Caco-2 (cell line): ENCODE data around the gene BRF1. TPM values are rescaled to one million over a fixed set of nuclear protein-coding genes. Genes with fewer than 3 reads are reported as not detected.

Experiments
- BruUV-seq: library from RNA; stranded (reverse); fragments of 400-500 nt; replicated peaks from 2 replicates; lab custom pipeline; 2021; lab: Mats Ljungman, UMichigan
- CTCF ChIA-PET: fragments of 300-600 bp; sonication (Branson Sonifier 250); formaldehyde crosslinking; loops from one replicate; lab custom pipeline; 2022; ENCODE audit warnings: antibody characterized with exemption; lab: Charles Lee
- POLR2A ChIA-PET: fragments of 300-600 bp; sonication (Branson Sonifier 250); formaldehyde crosslinking; loops from one replicate; lab custom pipeline; 2022; ENCODE audit warnings: antibody characterized with exemption; lab: Charles Lee
- DNase-seq, 2 experiments: peaks; one replicate each; pipeline versions ENCODE4 v3.0.0 to v3.0.0-alpha.2; 2020 to 2022
- H3K27me3 ChIP-seq: replicated peaks from 2 replicates; pipeline ENCODE4 v1.6.0; 2011; ENCODE audit warnings: low read length; ENCODE audit not compliant: control insufficient read depth, insufficient read depth
- H3K36me3 ChIP-seq: 2 replicates; pipeline ENCODE4 v1.5.1; 2011; ENCODE audit warnings: low read length; ENCODE audit not compliant: control insufficient read depth, insufficient read depth
- H3K4me1 ChIP-seq: fragments of 250-450 bp; sonication (Bioruptor Pico); 2 replicates; pipeline ENCODE4 v1.5.1; 2020; ENCODE audit warnings: mild to moderate bottlenecking
- H3K4me3 ChIP-seq: 2 replicates; pipeline ENCODE4 v1.5.1; 2011; ENCODE audit warnings: low read depth, mild to moderate bottlenecking, control low read depth, low read length
- H3K9me3 ChIP-seq: fragments of 250-450 bp; sonication (Bioruptor Pico); 2 replicates; pipeline ENCODE4 v1.5.1; 2020; ENCODE audit warnings: mild to moderate bottlenecking, moderate library complexity
- H3K27ac Mint-ChIP-seq: one replicate; pipeline ENCODE4 v1.8.0; 2022; ENCODE audit warnings: mixed read lengths; ENCODE audit not compliant: unreplicated experiment
- H3K27me3 Mint-ChIP-seq: one replicate; pipeline ENCODE4 v1.8.0; 2022; ENCODE audit warnings: mixed read lengths; ENCODE audit not compliant: insufficient read depth, unreplicated experiment
- H3K36me3 Mint-ChIP-seq: one replicate; pipeline ENCODE4 v1.8.0; 2022; ENCODE audit warnings: mild to moderate bottlenecking, mixed read lengths; ENCODE audit not compliant: insufficient read depth, unreplicated experiment
- H3K4me1 Mint-ChIP-seq: one replicate; pipeline ENCODE4 v1.8.0; 2022; ENCODE audit warnings: low read depth, mixed read lengths; ENCODE audit not compliant: unreplicated experiment
- H3K4me3 Mint-ChIP-seq: one replicate; pipeline ENCODE4 v1.8.0; 2022; ENCODE audit warnings: mild to moderate bottlenecking, moderate library complexity, mixed read lengths; ENCODE audit not compliant: unreplicated experiment
- H3K9me3 Mint-ChIP-seq: one replicate; pipeline ENCODE4 v1.8.0; 2022; ENCODE audit warnings: mixed read lengths; ENCODE audit not compliant: unreplicated experiment
- intact Hi-C: fragments of 100-400 bp; cut with micrococcal nuclease; formaldehyde crosslinking; loops from one replicate; pipeline ENCODE4 v1.10.0; 2022; ENCODE audit not compliant: unreplicated experiment
- total RNA-seq: library from RNA; stranded (reverse); gene quantifications from 2 replicates; pipeline ENCODE4 v1.2.3, GENCODE V29; 2022
- TF ChIP-seq, protein P1 (sequence below), 2 experiments: fragments of 200-600 bp in 1 of 2; IDR thresholded peaks; 1 replicate in 1 of 2; 2 replicates in 1 of 2; pipeline versions ENCODE4 v1.5.1 to v1.8.0; 2011 to 2022; ENCODE audit warnings: antibody characterized with exemption in 1 of 2, control low read depth in 1 of 2, inconsistent platforms in 1 of 2, low read depth in 1 of 2, low read length in 1 of 2, mild to moderate bottlenecking in 1 of 2, moderate library complexity in 1 of 2; ENCODE audit not compliant: insufficient read depth in 1 of 2, severe bottlenecking in 1 of 2, unreplicated experiment in 1 of 2

BRF1 gene
- total RNA-seq, 1 experiment from 2014 or later: 43.6 TPM

DNA sequence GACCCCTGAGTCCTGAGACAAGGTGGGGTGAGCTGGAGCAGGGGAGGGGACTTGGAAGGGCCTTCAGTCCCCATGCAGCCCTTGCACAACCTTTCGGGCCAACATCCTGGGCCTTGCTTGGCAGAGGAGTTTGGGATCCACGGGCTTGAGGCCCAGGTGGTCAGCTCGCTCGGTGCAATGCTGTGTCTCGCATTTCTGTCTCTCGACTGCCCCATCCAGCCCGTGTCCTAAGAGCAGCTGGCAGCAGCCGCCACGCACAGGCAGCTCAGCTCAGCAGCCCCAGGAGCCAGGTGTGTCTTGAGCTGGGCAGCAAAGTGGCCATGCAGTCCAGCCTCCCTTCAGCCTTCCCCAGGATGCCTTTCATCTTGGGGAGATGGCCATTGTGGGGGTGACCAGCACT lies 24.5 kb upstream of the BRF1 start:
- CTCF ChIA-PET: no interaction called here
- Histone ChIP-seq H3K4me1 (no peaks in the 10 kb centered on the region), H3K36me3 (no peaks in the 10 kb centered on the region; the same call in 1 of the 2 replicates), H3K4me3 (no peak overlapping the region), H3K27me3 (no peaks in the 10 kb centered on the region), H3K9me3 (no peaks in the 10 kb centered on the region)
- intact Hi-C loops: no loop called here
- Mint-ChIP-seq H3K4me1 (peaks cover 10% of the 10 kb centered on the region), H3K36me3 (peaks cover 5% of the 10 kb centered on the region), H3K27me3 (no peaks in the 10 kb centered on the region), H3K27ac (no peak overlapping the region), H3K4me3 (no peak overlapping the region), H3K9me3 (no peaks in the 10 kb centered on the region)
- TF ChIP-seq, protein P1, sequence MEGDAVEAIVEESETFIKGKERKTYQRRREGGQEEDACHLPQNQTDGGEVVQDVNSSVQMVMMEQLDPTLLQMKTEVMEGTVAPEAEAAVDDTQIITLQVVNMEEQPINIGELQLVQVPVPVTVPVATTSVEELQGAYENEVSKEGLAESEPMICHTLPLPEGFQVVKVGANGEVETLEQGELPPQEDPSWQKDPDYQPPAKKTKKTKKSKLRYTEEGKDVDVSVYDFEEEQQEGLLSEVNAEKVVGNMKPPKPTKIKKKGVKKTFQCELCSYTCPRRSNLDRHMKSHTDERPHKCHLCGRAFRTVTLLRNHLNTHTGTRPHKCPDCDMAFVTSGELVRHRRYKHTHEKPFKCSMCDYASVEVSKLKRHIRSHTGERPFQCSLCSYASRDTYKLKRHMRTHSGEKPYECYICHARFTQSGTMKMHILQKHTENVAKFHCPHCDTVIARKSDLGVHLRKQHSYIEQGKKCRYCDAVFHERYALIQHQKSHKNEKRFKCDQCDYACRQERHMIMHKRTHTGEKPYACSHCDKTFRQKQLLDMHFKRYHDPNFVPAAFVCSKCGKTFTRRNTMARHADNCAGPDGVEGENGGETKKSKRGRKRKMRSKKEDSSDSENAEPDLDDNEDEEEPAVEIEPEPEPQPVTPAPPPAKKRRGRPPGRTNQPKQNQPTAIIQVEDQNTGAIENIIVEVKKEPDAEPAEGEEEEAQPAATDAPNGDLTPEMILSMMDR (IDR thresholded peaks at IDR 0.05; ENCODE audit: insufficient read depth in 1 of 2, low read depth in 1 of 2, low read length in 1 of 2, severe bottlenecking in 1 of 2, unreplicated experiment in 1 of 2): no peak
- POLR2A ChIA-PET: interaction anchor here (1.4 kb wide), 1 partner anchor 24 kb away, joined by 3 read pairs; no protein-coding TSS in a partner anchor
- DNase-seq: peak in 1 of 2 experiments; percentile 31
- BruUV-seq: no TSS peak

DNA sequence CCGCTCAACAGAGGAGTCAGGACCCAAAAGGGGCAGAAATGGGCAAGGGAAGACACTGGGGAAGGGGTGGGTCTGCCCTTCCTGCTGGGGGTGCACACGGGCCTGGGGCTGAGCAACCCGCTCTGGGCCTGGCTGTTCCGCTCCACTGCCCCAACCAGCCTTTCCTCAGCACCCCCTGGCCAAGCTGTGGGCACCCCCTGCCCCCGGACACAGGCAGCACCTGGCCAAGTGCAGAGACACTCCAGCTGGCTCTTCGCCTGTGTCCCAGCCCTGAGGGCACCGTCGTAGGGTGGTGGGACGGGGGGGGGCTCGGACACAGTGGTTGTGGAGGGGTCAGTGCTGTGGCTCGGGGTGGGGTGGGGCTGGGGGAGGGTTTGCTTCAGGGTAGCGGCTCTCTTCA lies 24.1 kb upstream of the BRF1 start:
- Histone ChIP-seq H3K4me1 (no peaks in the 10 kb centered on the region), H3K27me3 (no peaks in the 10 kb centered on the region), H3K9me3 (no peaks in the 10 kb centered on the region), H3K36me3 (no peaks in the 10 kb centered on the region; the same call in 1 of the 2 replicates), H3K4me3 (no peak overlapping the region)
- CTCF ChIA-PET: no interaction called here
- BruUV-seq: no TSS peak
- intact Hi-C loops: no loop called here
- TF ChIP-seq, protein P1 (IDR thresholded peaks at IDR 0.05; ENCODE audit: insufficient read depth in 1 of 2, low read depth in 1 of 2, low read length in 1 of 2, severe bottlenecking in 1 of 2, unreplicated experiment in 1 of 2): no peak
- Mint-ChIP-seq H3K27ac (no peak overlapping the region), H3K9me3 (no peaks in the 10 kb centered on the region), H3K27me3 (no peaks in the 10 kb centered on the region), H3K36me3 (peaks cover 5% of the 10 kb centered on the region), H3K4me3 (no peak overlapping the region), H3K4me1 (peaks cover 10% of the 10 kb centered on the region)
- POLR2A ChIA-PET: interaction anchor here (1.4 kb wide), 1 partner anchor 24 kb away, joined by 3 read pairs; no protein-coding TSS in a partner anchor
- no peak for DNase-seq

DNA sequence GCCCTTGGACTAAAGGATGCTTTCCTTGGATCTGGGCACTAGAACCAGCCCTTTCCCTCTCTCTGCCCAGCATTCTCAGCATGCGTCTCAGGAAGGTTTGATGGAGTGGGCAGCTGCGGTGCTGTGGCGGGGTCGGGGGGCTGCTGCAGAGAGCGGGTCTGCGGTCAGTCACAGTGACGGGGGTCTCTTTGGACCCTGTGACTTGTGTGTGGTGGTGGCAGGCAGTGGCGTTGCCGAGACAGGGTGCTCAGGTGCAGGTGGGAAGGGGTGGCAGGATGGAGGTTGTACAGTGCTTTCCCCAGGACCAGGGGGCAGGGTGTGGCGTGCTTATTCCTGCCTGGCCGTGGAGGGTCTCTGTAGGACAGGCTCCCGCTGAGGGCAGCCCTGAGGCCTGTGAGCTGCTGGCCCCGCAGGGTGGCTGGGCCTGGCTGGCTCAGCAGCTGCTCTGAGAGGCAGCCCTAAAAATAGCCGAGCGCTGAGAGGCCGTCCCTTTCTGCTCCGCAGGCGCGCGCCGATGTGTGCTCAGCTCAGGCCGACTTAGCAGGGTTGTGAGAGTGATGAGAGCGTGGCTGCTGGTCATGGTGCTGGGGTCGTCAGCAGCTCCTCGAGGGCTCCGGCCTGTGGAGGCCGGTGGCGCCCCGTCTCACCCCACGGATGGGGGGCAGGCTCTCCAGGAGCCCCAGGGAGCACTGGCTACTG lies 23.4 kb upstream of the BRF1 start:
- no peak for DNase-seq

More for the DNA sequence above, 23.4 kb upstream of the BRF1 start:
- no peaks in the 10 kb centered on the region for H3K9me3 Mint-ChIP-seq
- Histone ChIP-seq H3K9me3 (no peaks in the 10 kb centered on the region), H3K4me1 (no peaks in the 10 kb centered on the region), H3K4me3 (no peak overlapping the region), H3K36me3 (no peaks in the 10 kb centered on the region; the same call in 1 of the 2 replicates), H3K27me3 (no peaks in the 10 kb centered on the region)
- H3K27ac Mint-ChIP-seq: no peak overlapping the region
- H3K4me3 Mint-ChIP-seq: no peak overlapping the region
- ChIA-PET POLR2A (interaction anchor here (1.4 kb wide), 1 partner anchor 23 kb away, joined by 3 read pairs; no protein-coding TSS in a partner anchor), CTCF (no interaction called here)
- BruUV-seq: no TSS peak
- no peaks in the 10 kb centered on the region for H3K27me3 Mint-ChIP-seq
- intact Hi-C loops: no loop called here
- H3K36me3 Mint-ChIP-seq: peaks cover 5% of the 10 kb centered on the region
- H3K4me1 Mint-ChIP-seq: peaks cover 10% of the 10 kb centered on the region
- TF ChIP-seq, protein P1 (IDR thresholded peaks at IDR 0.05; ENCODE audit: insufficient read depth in 1 of 2, low read depth in 1 of 2, low read length in 1 of 2, severe bottlenecking in 1 of 2, unreplicated experiment in 1 of 2): no peak
